ENCODE results near the gene ARAF. TPM values are rescaled to one million over a fixed set of nuclear protein-coding genes. Genes with fewer than 3 reads are reported as not detected.

ARAF gene
- total and polyA plus RNA-seq, 2 of the 13 experiments (the other 11 are each of a cell fraction or from before 2014, with no cell fraction given), result 18.0 to 33.1 TPM

GRCh38 chrX:47619486-47620302 is 58.7 kb downstream of the ARAF start, which contains the start of gene SYN1 (continued):
- TF ChIP-seq PBX3 (CRISPR knock-in tag; IDR thresholded peaks at IDR 0.05; ENCODE audit: borderline replicate concordance), result no peak
- TF ChIP-seq MXD3 (CRISPR knock-in tag; IDR thresholded peaks at IDR 0.05), result peak; percentile 72; the same call in 1 of the 2 replicates
- TF ChIP-seq RFX1 (IDR thresholded peaks at IDR 0.05), result no peak
- TF ChIP-seq DNMT1 (CRISPR knock-in tag; IDR thresholded peaks at IDR 0.05), result no peak
- TF ChIP-seq ZNF34 (CRISPR knock-in tag; IDR thresholded peaks at IDR 0.05; ENCODE audit: borderline replicate concordance), result no peak
- TF ChIP-seq ZNF580 (CRISPR knock-in tag; IDR thresholded peaks at IDR 0.05; ENCODE audit: borderline replicate concordance, low read depth), result peak; percentile 38; the same call in 1 of the 2 replicates
- TF ChIP-seq, protein P1, sequence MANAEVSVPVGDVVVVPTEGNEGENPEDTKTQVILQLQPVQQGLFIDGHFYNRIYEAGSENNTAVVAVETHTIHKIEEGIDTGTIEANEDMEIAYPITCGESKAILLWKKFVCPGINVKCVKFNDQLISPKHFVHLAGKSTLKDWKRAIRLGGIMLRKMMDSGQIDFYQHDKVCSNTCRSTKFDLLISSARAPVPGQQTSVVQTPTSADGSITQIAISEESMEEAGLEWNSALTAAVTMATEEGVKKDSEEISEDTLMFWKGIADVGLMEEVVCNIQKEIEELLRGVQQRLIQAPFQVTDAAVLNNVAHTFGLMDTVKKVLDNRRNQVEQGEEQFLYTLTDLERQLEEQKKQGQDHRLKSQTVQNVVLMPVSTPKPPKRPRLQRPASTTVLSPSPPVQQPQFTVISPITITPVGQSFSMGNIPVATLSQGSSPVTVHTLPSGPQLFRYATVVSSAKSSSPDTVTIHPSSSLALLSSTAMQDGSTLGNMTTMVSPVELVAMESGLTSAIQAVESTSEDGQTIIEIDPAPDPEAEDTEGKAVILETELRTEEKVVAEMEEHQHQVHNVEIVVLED (CRISPR knock-in tag; IDR thresholded peaks at IDR 0.05; ENCODE audit: borderline replicate concordance), result peak; percentile 45; the same call in 1 of the 2 replicates
- TF ChIP-seq ZNF776 (CRISPR knock-in tag; IDR thresholded peaks at IDR 0.05), result no peak
- no peak for TF ChIP-seq CREM (IDR thresholded peaks at IDR 0.05)
- no peak for TF ChIP-seq CREM (CRISPR knock-in tag; IDR thresholded peaks at IDR 0.05)
- no peak for TF ChIP-seq KDM6A (CRISPR knock-in tag; IDR thresholded peaks at IDR 0.05; ENCODE audit: low read depth)
- TF ChIP-seq SIN3B (IDR thresholded peaks at IDR 0.05; ENCODE audit: low read length), result no peak
- TF ChIP-seq ZBTB7A (CRISPR knock-in tag; IDR thresholded peaks at IDR 0.05), result no peak
- no peak for TF ChIP-seq SNAPC4 (CRISPR knock-in tag; IDR thresholded peaks at IDR 0.05)
- no peak for TF ChIP-seq RARG (CRISPR knock-in tag; IDR thresholded peaks at IDR 0.05; ENCODE audit: low read depth)
- TF ChIP-seq, protein P2, sequence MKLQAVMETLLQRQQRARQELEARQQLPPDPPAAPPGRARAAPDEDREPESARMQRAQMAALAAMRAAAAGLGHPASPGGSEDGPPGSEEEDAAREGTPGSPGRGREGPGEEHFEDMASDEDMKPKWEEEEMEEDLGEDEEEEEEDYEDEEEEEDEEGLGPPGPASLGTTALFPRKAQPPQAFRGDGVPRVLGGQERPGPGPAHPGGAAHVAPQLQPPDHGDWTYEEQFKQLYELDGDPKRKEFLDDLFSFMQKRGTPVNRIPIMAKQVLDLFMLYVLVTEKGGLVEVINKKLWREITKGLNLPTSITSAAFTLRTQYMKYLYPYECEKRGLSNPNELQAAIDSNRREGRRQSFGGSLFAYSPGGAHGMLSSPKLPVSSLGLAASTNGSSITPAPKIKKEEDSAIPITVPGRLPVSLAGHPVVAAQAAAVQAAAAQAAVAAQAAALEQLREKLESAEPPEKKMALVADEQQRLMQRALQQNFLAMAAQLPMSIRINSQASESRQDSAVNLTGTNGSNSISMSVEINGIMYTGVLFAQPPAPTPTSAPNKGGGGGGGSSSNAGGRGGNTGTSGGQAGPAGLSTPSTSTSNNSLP (IDR thresholded peaks at IDR 0.05; ENCODE audit: low read depth, low read length), result no peak
- 0 out of 2 replicates have a peak, but pooled peaks have one; percentile 57 for TF ChIP-seq ZNF124 (CRISPR knock-in tag; IDR thresholded peaks at IDR 0.05)
- no peak for TF ChIP-seq TAF1 (CRISPR knock-in tag; IDR thresholded peaks at IDR 0.05)
